OCI-LY7 (cell line): Measurements from ENCODE around the gene TRAM2. TPM values are rescaled to one million over a fixed set of nuclear protein-coding genes. Genes with fewer than 3 reads are reported as not detected.

Source experiments
- BruUV-seq: library from RNA; stranded (reverse); fragments of 400-500 nt; replicated peaks from 2 replicates; lab custom pipeline; 2021; lab: Mats Ljungman, UMichigan
- CTCF ChIA-PET: fragments of 300-600 bp; sonication (Branson Sonifier 250); formaldehyde crosslinking; loops from one replicate; lab custom pipeline; 2022; ENCODE audit warnings: antibody characterized with exemption; ENCODE audit not compliant: unreplicated experiment; lab: Charles Lee
- POLR2A ChIA-PET: fragments of 300-600 bp; sonication (Branson Sonifier 250); formaldehyde crosslinking; loops from one replicate; lab custom pipeline; 2022; ENCODE audit warnings: antibody characterized with exemption; lab: Charles Lee
- DNase-seq: peaks from one replicate; pipeline ENCODE4 v3.0.0-alpha.2; 2015; ENCODE audit warnings: low spot score
- H2AFZ ChIP-seq: fragments of 200-600 bp; sonication (generic), shearing (Covaris generic); 2 replicates; pipeline ENCODE4 v1.6.1; 2014; ENCODE audit warnings: mild to moderate bottlenecking, antibody characterized with exemption, low read length, moderate library complexity
- H3K27ac ChIP-seq: fragments of 200-600 bp; sonication (generic); 2 replicates; pipeline ENCODE4 v1.5.1; 2014; ENCODE audit warnings: mixed run types, low read depth, mild to moderate bottlenecking, moderate library complexity, low read length, inconsistent platforms; ENCODE audit not compliant: poor library complexity, severe bottlenecking
- H3K36me3 ChIP-seq: fragments of 200-600 bp; sonication (generic); 2 replicates; pipeline ENCODE4 v1.6.1; 2014; ENCODE audit warnings: mild to moderate bottlenecking, antibody characterized with exemption, low read length, moderate library complexity, mixed read lengths; ENCODE audit not compliant: insufficient read depth
- H3K4me1 ChIP-seq: fragments of 200-600 bp; sonication (generic); 2 replicates; pipeline ENCODE4 v1.5.1; 2014; ENCODE audit warnings: mild to moderate bottlenecking, low read length; ENCODE audit not compliant: insufficient read depth, poor library complexity, severe bottlenecking
- H3K4me2 ChIP-seq: fragments of 200-600 bp; sonication (generic); 2 replicates; pipeline ENCODE4 v1.6.1; 2014; ENCODE audit warnings: mild to moderate bottlenecking, low read length
- H3K4me3 ChIP-seq: fragments of 200-600 bp; sonication (generic); 2 replicates; pipeline ENCODE4 v1.5.1; 2014; ENCODE audit warnings: mild to moderate bottlenecking, low read depth, low read length; ENCODE audit not compliant: poor library complexity, severe bottlenecking
- H3K79me2 ChIP-seq: fragments of 200-600 bp; sonication (generic); 2 replicates; pipeline ENCODE4 v1.6.1; 2016; ENCODE audit warnings: low read depth, mild to moderate bottlenecking, low read length, moderate library complexity, mixed read lengths; ENCODE audit not compliant: insufficient read depth
- H3K9me2 ChIP-seq: fragments of 200-600 bp; sonication (generic); 2 replicates; pipeline ENCODE4 v1.6.1; 2016; ENCODE audit warnings: mild to moderate bottlenecking, low read length, mixed read lengths; ENCODE audit not compliant: insufficient read depth
- H3K9me3 ChIP-seq: fragments of 200-600 bp; sonication (generic); 2 replicates; pipeline ENCODE4 v1.6.1; 2014; ENCODE audit warnings: mild to moderate bottlenecking, mixed run types, low read length, mixed read lengths
- H4K20me1 ChIP-seq: fragments of 200-600 bp; sonication (generic); 2 replicates; pipeline ENCODE4 v1.6.1; 2014; ENCODE audit warnings: mild to moderate bottlenecking, antibody characterized with exemption, low read length, moderate library complexity, mixed read lengths; ENCODE audit not compliant: insufficient read depth
- EZH2phosphoT487 ChIP-seq: fragments of 200-600 bp; sonication (generic); IDR thresholded peaks from 2 replicates; pipeline ENCODE4 v1.6.1; 2018; ENCODE audit warnings: low read depth, borderline replicate concordance, mild to moderate bottlenecking, mixed run types, antibody characterized with exemption, low read length, moderate library complexity, mixed read lengths
- intact Hi-C: fragments of 100-400 bp; cut with micrococcal nuclease; formaldehyde crosslinking; loops from one replicate; pipeline ENCODE4 v1.10.0; 2022; ENCODE audit not compliant: unreplicated experiment
- total RNA-seq, 2 experiments: library from RNA; depleted of rRNA in 1 of 2; stranded (reverse); fragments of >200 nt in 1 of 2; shearing (Covaris generic) in 1 of 2; gene quantifications; 2 replicates each; pipeline ENCODE4 v1.2.3, GENCODE V29; 2014 to 2022
- TF ChIP-seq, protein P1 (sequence below): fragments of 200-600 bp; sonication (generic); conservative IDR thresholded peaks from 2 replicates; pipeline ENCODE4 v1.5.1; 2014; ENCODE audit warnings: mild to moderate bottlenecking, antibody characterized with exemption, low read length, moderate library complexity, mixed read lengths

TRAM2 gene
- total RNA-seq, 2 experiments from 2014 or later = 19.3 to 38.2 TPM

DNA sequence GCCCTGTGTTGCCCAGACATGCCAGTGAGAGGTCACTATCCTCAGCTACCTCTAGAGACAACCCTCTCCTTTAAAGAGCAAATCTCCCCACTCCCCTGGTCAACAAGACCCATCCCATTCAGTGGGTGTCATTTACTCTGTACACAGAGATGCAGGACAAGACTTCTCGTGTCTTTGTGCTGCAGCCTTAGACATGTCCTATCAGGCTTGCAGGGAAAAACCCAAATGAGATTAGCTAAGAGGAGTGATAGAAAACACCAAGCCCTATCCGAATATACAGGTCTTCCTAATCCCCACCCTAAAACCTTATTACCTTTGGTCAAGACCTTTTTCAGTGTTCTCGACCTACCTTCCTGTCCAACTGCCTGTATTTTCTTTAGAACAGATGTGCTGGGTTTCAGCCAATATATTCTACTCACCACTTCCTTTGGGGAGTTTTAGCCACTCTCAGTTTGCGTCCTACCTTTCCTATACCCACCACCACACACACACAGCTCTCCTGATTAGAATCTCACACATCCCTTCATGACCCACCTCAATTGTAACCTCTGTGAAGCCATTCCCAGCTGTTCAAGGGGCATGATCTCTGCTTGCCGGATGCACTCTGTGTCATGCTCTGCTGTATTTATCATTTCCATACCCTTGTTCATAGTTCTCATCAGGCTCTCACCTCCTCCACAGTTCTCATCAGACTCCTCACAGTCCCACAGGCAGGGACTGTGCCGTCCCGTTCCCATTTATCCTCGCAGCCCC lies 39.7 kb downstream of the TRAM2 start:
- intact Hi-C loops = loop anchor here (1.0 kb wide), 1 partner anchor 40 kb away; no protein-coding TSS in a partner anchor
- H4K20me1 ChIP-seq = no peaks in the 10 kb centered on the region

DNA sequence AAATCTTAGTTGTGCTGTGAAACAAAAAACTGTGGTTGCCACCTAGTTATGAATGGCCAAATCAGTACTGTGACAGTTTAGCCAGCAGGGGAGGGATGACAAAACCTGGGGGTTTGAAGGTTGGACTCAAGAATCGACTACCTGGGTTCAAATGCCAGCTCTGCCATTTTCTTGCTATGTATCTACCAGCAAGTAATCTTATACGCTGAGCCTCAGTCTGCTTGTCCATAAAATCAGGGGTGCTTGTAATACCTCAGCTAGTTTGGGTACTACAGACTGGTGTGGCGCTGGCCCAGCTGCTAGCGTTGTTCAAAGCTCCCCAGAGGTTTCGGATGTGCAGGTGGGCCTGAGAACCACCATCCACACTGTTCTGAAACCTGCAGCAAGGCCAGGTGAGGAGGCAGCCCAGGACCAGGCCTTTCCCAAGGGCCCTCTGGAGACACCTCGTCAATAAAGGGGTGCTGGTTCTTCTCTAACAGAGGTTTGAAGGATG lies 40.4 kb downstream of the TRAM2 start:
- H2AFZ ChIP-seq = no peak overlapping the region
- H3K79me2 ChIP-seq = peaks cover 35% of the 10 kb centered on the region
- POLR2A ChIA-PET = interaction anchor here (0.8 to 9.5 kb wide), 22 partner anchors 9 to 251 kb away, joined by 3 to 72 read pairs (median 6); partner anchors contain the start of gene EFHC1
- no TSS peak for BruUV-seq
- peak; percentile 87 for DNase-seq
- no peaks in the 10 kb centered on the region for H3K9me3 ChIP-seq
- H3K27ac ChIP-seq = peak overlapping the region; percentile 95
- intact Hi-C loops = loop anchor here (1.0 kb wide), 3 partner anchors 16 to 59 kb away; no protein-coding TSS in a partner anchor
- CTCF ChIA-PET = interaction anchor here (0.6 to 2.5 kb wide), 10 partner anchors 9 to 61 kb away, joined by 3 to 13 read pairs (median 5); no protein-coding TSS in a partner anchor
- no peaks in the 10 kb centered on the region for H3K9me2 ChIP-seq
- peaks cover 22% of the 10 kb centered on the region for H3K36me3 ChIP-seq
- peak overlapping the region; percentile 55 for H3K4me3 ChIP-seq
- no peaks in the 10 kb centered on the region for H4K20me1 ChIP-seq
- TF ChIP-seq EZH2phosphoT487 = no peak
- TF ChIP-seq, protein P1, sequence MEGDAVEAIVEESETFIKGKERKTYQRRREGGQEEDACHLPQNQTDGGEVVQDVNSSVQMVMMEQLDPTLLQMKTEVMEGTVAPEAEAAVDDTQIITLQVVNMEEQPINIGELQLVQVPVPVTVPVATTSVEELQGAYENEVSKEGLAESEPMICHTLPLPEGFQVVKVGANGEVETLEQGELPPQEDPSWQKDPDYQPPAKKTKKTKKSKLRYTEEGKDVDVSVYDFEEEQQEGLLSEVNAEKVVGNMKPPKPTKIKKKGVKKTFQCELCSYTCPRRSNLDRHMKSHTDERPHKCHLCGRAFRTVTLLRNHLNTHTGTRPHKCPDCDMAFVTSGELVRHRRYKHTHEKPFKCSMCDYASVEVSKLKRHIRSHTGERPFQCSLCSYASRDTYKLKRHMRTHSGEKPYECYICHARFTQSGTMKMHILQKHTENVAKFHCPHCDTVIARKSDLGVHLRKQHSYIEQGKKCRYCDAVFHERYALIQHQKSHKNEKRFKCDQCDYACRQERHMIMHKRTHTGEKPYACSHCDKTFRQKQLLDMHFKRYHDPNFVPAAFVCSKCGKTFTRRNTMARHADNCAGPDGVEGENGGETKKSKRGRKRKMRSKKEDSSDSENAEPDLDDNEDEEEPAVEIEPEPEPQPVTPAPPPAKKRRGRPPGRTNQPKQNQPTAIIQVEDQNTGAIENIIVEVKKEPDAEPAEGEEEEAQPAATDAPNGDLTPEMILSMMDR = peak; percentile 53
- peaks cover 83% of the 10 kb centered on the region for H3K4me1 ChIP-seq
- peak overlapping the region; percentile 91 for H3K4me2 ChIP-seq

More for the DNA sequence above, 39.7 kb downstream of the TRAM2 start:
- H3K79me2 ChIP-seq = peaks cover 35% of the 10 kb centered on the region
- H3K4me1 ChIP-seq = peaks cover 79% of the 10 kb centered on the region
- peak overlapping the region; percentile 55 for H3K4me3 ChIP-seq
- CTCF ChIA-PET = interaction anchor here (0.5 to 2.5 kb wide), 11 partner anchors 10 to 126 kb away, joined by 3 to 13 read pairs (median 4); no protein-coding TSS in a partner anchor
- no peaks in the 10 kb centered on the region for H3K9me2 ChIP-seq
- peak overlapping the region; percentile 95 for H3K27ac ChIP-seq
- no peaks in the 10 kb centered on the region for H3K9me3 ChIP-seq
- H2AFZ ChIP-seq = no peak overlapping the region
- POLR2A ChIA-PET = interaction anchor here (0.9 to 9.5 kb wide), 18 partner anchors 8 to 118 kb away, joined by 3 to 72 read pairs (median 6); partner anchors contain the start of gene EFHC1
- no TSS peak for BruUV-seq
- TF ChIP-seq, protein P1 = no peak
- no peak for TF ChIP-seq EZH2phosphoT487
- peak; percentile 81 for DNase-seq
- H3K36me3 ChIP-seq = peaks cover 22% of the 10 kb centered on the region
- peak overlapping the region; percentile 91 for H3K4me2 ChIP-seq
